OCI-M2 (cell line): Measurements from ENCODE around the gene EPYC.
A peak's percentile ranks its signal among the peaks of the same experiment; 100 is the strongest.
"Not testable (repeated sequence)": the region's sequence is repeated elsewhere in the genome, so short reads cannot be mapped to it uniquely, and the experiment has no call there.

Experiments used
- DNase-seq: peaks from one replicate; lab custom pipeline; 2025; ENCODE audit not compliant: unreplicated experiment; lab: John Stamatoyannopoulos, UW

The EPYC gene

GRCh38 chr12:90991952-90992465, 12.8 kb downstream of the EPYC start:
- no peak for DNase-seq

- no peak for DNase-seq
Observed at GRCh38 chr12:90990611-90991010, 14.2 kb downstream of the EPYC start.

- DNase-seq = no peak
Observed at GRCh38 chr12:90989686-90990111, 15.1 kb downstream of the EPYC start.

GRCh38 chr12:90987520-90987919, 17.3 kb downstream of the EPYC start:
- DNase-seq = no peak

- DNase-seq = no peak
Observed at GRCh38 chr12:90987101-90987500, 17.7 kb downstream of the EPYC start.

GRCh38 chr12:90985331-90985730, 19.4 kb downstream of the EPYC start:
- not testable (repeated sequence) for DNase-seq

- DNase-seq = no peak
Observed at GRCh38 chr12:90984114-90984513, 20.7 kb downstream of the EPYC start.

GRCh38 chr12:90982170-90982569, 22.6 kb downstream of the EPYC start:
- DNase-seq = no peak

GRCh38 chr12:90979951-90980350, 24.8 kb downstream of the EPYC start:
- DNase-seq = no peak

GRCh38 chr12:90979019-90979418, 25.8 kb downstream of the EPYC start:
- no peak for DNase-seq

- DNase-seq = peak; percentile 9
Observed at GRCh38 chr12:90978117-90978770, 26.5 kb downstream of the EPYC start.

- DNase-seq = no peak
Observed at GRCh38 chr12:90977224-90977623, 27.5 kb downstream of the EPYC start.

GRCh38 chr12:90974286-90974685, 30.5 kb downstream of the EPYC start:
- DNase-seq = no peak

GRCh38 chr12:90972226-90972625, 32.5 kb downstream of the EPYC start:
- DNase-seq = no peak

GRCh38 chr12:90970911-90971310, 33.9 kb downstream of the EPYC start:
- no peak for DNase-seq

- DNase-seq = no peak
Observed at GRCh38 chr12:90970471-90970870, 34.3 kb downstream of the EPYC start.

- no peak for DNase-seq
Observed at GRCh38 chr12:90969851-90970250, 34.9 kb downstream of the EPYC start.

- no peak for DNase-seq
Observed at GRCh38 chr12:90969346-90969745, 35.4 kb downstream of the EPYC start.

GRCh38 chr12:90965204-90965603, 39.6 kb downstream of the EPYC start:
- DNase-seq = no peak

GRCh38 chr12:90964616-90965015, 40.2 kb downstream of the EPYC start:
- DNase-seq = no peak

- DNase-seq = no peak
Observed at GRCh38 chr12:90963946-90964345, 40.8 kb downstream of the EPYC start.

- DNase-seq = no peak
Observed at GRCh38 chr12:90961154-90961553, 43.6 kb downstream of the EPYC start.

GRCh38 chr12:90959538-90960139, 45.1 kb downstream of the EPYC start:
- no peak for DNase-seq
